ENCODE measurements around the gene POLR3G.

POLR3G gene

GRCh38 chr5:90474235-90475107 lies at the start of gene POLR3G, which contains the start of gene MBLAC2:
Gene POLR3G (plus strand): TSS chr5:90474864. CDS start chr5:90485568, 10,704 bp downstream.
Gene MBLAC2 (minus strand): TSS chr5:90474771. CDS start chr5:90474292, 479 bp downstream.
- DNase-seq, result peak; percentile 87

DNA sequence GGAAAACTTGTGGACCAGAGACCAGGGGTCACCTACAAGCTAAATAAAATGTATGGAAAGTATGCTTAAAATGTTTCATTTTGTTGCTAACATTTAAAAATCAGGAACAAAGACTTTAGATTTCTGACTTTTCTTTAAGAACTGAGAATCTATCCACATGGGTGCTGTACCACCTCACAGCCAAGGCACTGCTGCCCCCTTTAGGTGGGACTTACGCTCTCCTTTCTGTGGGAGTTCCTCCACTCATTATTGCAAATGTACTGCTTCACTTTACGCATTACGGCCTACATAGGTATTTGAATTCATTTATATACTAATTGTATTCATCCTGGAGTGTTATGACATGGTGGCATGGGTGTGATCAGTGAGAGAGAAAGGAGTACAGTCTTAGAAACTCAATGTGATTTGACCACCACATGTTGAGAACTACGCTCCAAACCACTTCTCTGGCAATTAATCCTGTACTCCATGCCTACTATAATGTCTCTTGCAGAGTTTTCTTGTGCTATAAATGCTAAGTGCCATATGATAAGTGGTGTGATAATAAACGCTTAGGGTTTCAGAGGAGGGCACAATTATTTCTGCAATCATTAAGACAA lies 40.4 kb upstream of the POLR3G start:
- DNase-seq, result peak; percentile 27

GRCh38 chr5:90437663-90438062 lies 37.0 kb upstream of the POLR3G start:
- DNase-seq, result no peak

DNA sequence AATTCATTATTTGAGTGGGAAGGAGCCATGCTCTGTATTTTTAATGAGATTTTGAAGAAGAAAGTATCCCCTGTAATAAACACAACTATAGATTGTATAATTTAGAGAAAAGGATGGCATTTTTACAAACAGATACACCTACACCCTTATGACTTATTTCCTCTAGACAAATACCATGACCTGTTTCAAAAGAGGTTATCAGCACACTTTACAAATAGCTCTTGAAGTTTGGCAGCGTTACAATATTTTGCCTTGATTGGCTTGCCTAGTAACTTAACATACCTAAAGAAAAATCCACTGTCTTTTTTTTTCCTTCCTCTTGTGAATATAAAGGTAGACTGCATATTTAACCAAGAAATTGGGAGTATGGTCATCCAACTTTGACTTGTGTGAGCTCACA lies 36.6 kb upstream of the POLR3G start:
- DNase-seq, result no peak

DNA sequence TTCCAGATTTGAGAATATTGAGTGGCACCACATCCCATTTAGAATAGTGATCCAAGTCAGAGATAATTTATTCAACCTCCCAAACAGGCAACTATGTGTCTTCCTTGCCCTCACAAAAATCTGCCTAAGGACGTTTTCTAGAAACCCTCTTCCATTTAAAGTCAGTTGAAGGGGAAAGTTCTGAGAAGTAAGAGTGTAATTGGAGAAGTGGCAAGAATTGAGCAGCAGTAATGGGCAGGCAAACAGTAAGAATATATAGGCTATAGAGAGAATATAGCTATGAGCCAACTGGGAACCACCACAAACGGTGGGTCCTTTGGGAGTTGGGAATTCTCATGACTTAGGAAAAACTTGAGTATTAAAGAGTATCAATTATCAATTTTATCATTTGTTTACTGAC lies 34.0 kb upstream of the POLR3G start:
- DNase-seq, result no peak

DNA sequence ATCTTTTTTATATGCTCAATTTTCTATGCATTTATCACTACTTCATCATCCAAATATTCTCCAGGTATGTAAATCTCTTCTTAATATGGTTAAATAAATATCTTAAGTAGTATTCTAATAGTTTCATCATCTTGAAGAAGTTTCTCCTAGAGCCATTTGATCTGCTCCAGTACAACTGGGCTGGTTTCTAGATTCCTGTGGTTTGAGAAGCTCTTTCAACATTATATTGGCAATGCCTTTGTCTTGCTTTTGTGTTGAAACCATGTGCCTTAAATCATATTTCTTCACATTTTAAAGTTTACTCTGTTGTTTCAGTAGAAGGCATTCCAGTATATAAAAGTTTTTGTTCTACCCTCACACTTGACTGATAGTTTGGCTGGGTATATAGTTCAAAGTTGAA lies 27.7 kb upstream of the POLR3G start:
- DNase-seq, result no peak

- no peak for DNase-seq
Measured at GRCh38 chr5:90461288-90461687, 13.4 kb upstream of the POLR3G start.

DNA sequence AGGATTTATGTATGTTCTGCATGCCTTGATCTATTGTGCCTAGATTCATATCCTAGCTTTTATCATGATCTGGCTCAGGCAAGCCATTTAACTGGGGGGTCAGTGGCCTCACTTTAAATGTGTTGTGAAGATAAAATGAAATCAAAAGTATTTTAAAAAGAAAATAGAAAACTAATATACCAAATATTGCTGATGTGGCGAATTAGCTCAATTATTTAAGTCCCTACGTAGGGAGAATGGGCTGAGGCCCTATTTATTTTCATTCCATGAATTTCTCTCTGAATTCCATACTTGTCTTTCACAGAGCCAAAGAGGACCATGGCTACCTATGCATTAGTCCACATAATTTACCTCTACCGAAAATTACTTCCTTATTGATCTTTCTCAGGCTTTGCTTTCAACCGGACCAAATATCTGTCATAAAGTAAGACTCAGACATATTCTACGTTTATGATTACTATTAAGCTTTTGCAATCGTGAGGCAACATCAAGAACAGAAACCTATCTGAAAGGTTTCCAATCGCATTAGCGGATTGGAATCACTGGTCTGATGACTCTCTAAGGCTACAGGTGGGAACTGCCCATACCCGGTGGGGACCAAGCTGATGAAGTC lies 1.8 kb upstream of the POLR3G start:
- DNase-seq, result peak; percentile 17

- peak; percentile 30 for DNase-seq
Measured at GRCh38 chr5:90473396-90474234, 1.0 kb upstream of the POLR3G start.

DNA sequence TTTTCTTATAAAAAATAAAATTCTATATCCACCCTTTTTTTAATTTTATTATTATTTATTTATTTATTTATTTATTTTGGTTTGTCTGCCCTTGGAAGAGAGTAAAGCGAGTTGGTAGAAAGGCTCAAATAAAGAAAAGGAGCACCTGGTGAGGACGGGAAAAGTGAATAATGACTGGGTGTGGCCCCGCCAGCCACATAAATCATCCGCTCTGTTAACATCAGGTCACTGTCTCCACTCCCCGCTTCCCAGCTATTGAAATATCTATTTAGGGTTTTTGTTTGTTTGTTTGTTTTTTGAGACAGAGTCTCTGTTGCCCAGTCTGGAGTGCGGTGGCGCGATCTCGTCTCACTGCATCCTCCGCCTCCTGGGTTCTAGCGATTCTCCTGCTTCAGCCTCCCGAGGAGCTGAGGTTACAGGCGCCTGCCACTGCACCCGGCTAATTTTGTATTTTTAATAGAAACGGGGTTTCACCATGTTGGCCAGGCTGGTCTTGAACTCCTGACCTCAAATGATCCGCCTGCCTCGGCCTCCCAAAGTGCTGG lies 844 bp downstream of the POLR3G start:
- DNase-seq, result no peak

GRCh38 chr5:90476391-90476790 lies 1.7 kb downstream of the POLR3G start:
- no peak for DNase-seq

- DNase-seq, result no peak
Measured at GRCh38 chr5:90477073-90477472, 2.4 kb downstream of the POLR3G start.

- no peak for DNase-seq
Measured at GRCh38 chr5:90477621-90478215, 3.1 kb downstream of the POLR3G start.

DNA sequence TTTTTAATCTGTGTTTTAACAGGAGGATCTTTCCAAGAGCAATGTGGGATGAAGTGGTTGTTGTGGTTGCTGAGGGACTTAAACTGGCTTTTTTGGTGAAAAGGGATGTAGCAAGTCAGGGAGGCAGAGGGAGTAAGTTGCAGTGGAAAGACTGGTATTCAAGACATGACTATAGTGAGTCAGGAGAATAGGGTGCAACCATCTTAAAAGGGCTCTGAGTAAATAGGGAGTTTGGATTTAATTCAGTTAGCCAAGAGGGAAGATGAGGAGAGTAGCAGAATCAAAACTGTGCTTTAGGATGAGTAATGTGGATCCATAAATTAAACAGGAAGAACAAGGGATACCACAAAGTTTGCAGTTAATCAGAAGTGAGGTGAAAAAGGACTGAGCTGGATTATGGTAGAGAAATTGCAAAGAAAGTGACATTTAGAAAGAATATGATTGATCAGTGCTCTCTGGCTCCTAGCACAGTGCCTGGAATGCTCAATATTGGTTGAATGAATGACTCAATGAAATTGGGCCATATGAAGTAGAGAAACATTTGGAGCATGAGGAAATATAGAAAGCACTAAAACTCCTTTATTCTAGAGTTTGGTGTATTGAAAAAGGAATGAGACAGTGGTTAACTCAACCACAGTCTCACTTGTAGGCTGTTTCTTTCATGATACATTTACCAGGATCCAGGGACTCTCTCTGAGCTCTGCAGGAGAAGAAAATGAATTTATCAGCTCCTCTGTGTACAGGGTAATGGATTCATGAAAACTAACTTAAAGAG lies 5.1 kb downstream of the POLR3G start:
- no peak for DNase-seq

DNA sequence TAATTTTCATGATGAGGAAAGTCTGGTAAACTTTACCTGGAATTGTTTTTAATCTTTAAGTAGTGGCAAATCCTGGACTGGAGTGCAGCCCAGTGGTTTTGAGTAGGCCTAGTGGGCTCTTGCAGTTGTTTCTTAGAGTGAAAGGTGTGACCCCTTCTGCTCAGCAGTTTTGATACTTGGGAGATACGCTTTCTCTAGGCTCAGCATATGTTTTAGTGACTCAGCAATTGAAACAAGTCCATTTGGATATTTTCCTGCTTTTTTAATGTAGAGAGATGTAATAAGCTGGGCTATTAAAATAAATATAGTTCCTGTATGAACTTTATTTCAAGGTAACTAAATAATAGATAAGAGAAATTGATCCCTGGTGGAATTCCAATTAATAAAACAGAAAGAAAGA lies 6.0 kb downstream of the POLR3G start:
- no peak for DNase-seq

- DNase-seq, result no peak
Measured at GRCh38 chr5:90483206-90483605, 8.5 kb downstream of the POLR3G start.

GRCh38 chr5:90484540-90484939 lies 9.9 kb downstream of the POLR3G start:
- DNase-seq, result no peak

DNA sequence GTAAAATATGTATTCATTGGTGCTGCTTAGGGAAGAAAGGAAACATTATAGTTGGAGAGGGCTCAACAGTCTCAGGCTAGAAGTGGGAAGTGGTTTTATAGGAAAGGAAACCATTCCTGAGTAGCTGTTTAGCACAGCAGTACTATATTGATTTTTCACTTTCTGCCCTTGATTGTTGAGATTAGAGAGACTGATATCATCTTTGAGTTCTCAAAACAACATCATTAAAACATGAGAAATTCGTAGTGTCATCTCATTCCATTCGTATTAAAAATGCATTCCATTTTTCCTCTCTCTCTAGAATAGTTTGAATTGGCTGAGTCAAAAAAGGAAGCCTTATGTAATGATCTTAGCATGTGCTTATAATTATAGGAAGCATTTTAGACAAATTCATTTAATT lies 14.1 kb downstream of the POLR3G start:
- no peak for DNase-seq

GRCh38 chr5:90494043-90494442 lies 19.4 kb downstream of the POLR3G start:
- no peak for DNase-seq

GRCh38 chr5:90495146-90495545 lies 20.5 kb downstream of the POLR3G start:
- DNase-seq, result no peak

GRCh38 chr5:90503596-90503995 lies 28.9 kb downstream of the POLR3G start:
- DNase-seq, result no peak

Measured in inflammatory macrophage treated with lipopolysaccharide for 4 hours (primary cell).